ENCODE data around the gene DZIP1. TPM values are rescaled to one million over a fixed set of nuclear protein-coding genes. Genes with fewer than 3 reads are reported as not detected.

The DZIP1 gene
- total and polyA plus RNA-seq, 10 of the 15 experiments (the other 5 are each of a cell fraction or from before 2014, with no cell fraction given), result 0.01 to 1.9 (median 0.55) TPM

DNA sequence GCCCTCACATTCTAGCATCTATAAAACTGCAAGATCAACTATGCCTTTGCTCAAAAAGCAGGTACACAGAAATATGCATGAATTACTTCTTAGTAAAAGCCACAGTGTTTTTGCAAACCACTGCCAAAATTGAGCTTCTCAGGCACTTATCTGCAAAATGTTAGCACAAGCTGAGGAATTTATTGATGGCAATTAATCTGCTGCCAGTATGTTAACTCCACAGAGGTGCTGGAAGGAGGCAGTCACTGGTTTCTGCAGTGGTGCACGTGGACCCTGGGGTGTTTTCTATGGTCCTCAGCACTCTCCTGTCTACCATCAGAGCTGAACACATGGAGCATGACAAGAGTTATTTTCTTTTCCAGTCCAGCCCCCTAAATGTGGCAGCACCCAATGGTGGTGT is 47.8 kb downstream of the DZIP1 start:
- H3K36me3 ChIP-seq (ENCODE audit: control insufficient read depth in 2 of 2, insufficient read depth in 2 of 2, low read length in 1 of 2), result no peaks in the 10 kb centered on the region
- ChIA-PET SMC1A (ENCODE audit: uncharacterized antibody, unreplicated experiment) (no interaction called here), CTCF (no interaction called here), RAD21 (ENCODE audit: unreplicated experiment) (no interaction called here), POLR2A (no interaction called here)
- BruUV-seq (replicated peaks), result no TSS peak
- H3K9me3 ChIP-seq (replicated peaks; ENCODE audit: control insufficient read depth, insufficient read depth, low read length), result no peaks in the 10 kb centered on the region
- TF ChIP-seq RELA (IDR thresholded peaks at IDR 0.05; ENCODE audit: borderline replicate concordance, partially characterized antibody) (no peak), ESRRA (IDR thresholded peaks at IDR 0.05; ENCODE audit: low read length) (no peak), MXI1 (IDR thresholded peaks at IDR 0.05; ENCODE audit: low read depth, low read length) (no peak), TARDBP (IDR thresholded peaks at IDR 0.05; ENCODE audit: borderline replicate concordance) (no peak), ASH2L (IDR thresholded peaks at IDR 0.05; ENCODE audit: borderline replicate concordance, low read depth) (no peak), ZBED1 (IDR thresholded peaks at IDR 0.05; ENCODE audit: borderline replicate concordance) (no peak), BACH1 (IDR thresholded peaks at IDR 0.05; ENCODE audit: borderline replicate concordance) (no peak), CHD2 (IDR thresholded peaks at IDR 0.05; ENCODE audit: borderline replicate concordance, low read depth, low read length) (no peak), SIX5 (IDR thresholded peaks at IDR 0.05; ENCODE audit: low read depth, low read length, severe bottlenecking) (no peak), CBFB (IDR thresholded peaks at IDR 0.05; ENCODE audit: low read depth) (no peak), RUNX3 (IDR thresholded peaks at IDR 0.05; ENCODE audit: low read length) (no peak), BHLHE40 (IDR thresholded peaks at IDR 0.05; ENCODE audit: borderline replicate concordance in 1 of 2, low read depth in 2 of 2, low read length in 1 of 2) (no peak), TCF7 (IDR thresholded peaks at IDR 0.05; ENCODE audit: borderline replicate concordance) (no peak), HDAC6 (IDR thresholded peaks at IDR 0.05; ENCODE audit: unreplicated experiment) (no peak), NBN (IDR thresholded peaks at IDR 0.05) (no peak)
- TF ChIP-seq, protein P1, sequence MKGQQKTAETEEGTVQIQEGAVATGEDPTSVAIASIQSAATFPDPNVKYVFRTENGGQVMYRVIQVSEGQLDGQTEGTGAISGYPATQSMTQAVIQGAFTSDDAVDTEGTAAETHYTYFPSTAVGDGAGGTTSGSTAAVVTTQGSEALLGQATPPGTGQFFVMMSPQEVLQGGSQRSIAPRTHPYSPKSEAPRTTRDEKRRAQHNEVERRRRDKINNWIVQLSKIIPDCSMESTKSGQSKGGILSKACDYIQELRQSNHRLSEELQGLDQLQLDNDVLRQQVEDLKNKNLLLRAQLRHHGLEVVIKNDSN (IDR thresholded peaks at IDR 0.05; ENCODE audit: borderline replicate concordance, extremely low read length, insufficient read depth, low read depth, low read length), result no peak
- TF ChIP-seq, protein P2, sequence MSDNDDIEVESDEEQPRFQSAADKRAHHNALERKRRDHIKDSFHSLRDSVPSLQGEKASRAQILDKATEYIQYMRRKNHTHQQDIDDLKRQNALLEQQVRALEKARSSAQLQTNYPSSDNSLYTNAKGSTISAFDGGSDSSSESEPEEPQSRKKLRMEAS (IDR thresholded peaks at IDR 0.05; ENCODE audit: low read depth, low read length), result no peak
- no peak for FAIRE-seq
- H4K20me1 ChIP-seq (ENCODE audit: control insufficient read depth, insufficient read depth), result no peaks in the 10 kb centered on the region
- H3K4me2 ChIP-seq (ENCODE audit: control insufficient read depth, insufficient read depth), result no peak overlapping the region
- intact Hi-C loops (cut with micrococcal nuclease; ENCODE audit: unreplicated experiment) (no loop called here), in situ Hi-C loops (cut with MboI) (no loop called here)
- no peak overlapping the region for H3K9ac ChIP-seq (ENCODE audit: control insufficient read depth, insufficient read depth, low read length)
- ATAC-seq, result no peak
- DNase-seq (ENCODE audit: low read depth, low spot score), result no peak
- 55% methylated on average over 1 of the region's 1 CpG for WGBS (ENCODE audit: insufficient coverage, insufficient replicate concordance, low lambda C conversion rate, missing lambda C conversion rate)
- H2AFZ ChIP-seq (ENCODE audit: control insufficient read depth, low read depth, low read length), result no peak overlapping the region
- H3K4me3 ChIP-seq, result no peak overlapping the region
- no peaks in the 10 kb centered on the region for H3K79me2 ChIP-seq (ENCODE audit: control insufficient read depth, insufficient read depth, low read length)
- H3K27me3 ChIP-seq (replicated peaks in 1 of 2; ENCODE audit: control insufficient read depth in 2 of 2, insufficient read depth in 2 of 2, low read length in 1 of 2), result peaks cover 1 to 3% of the 10 kb centered on the region in 2 experiments; a peak in 3 of 4 replicates
- no peaks in the 10 kb centered on the region for H3K4me1 ChIP-seq (ENCODE audit: control insufficient read depth, insufficient read depth, low read length)
- no peak overlapping the region for H3K27ac ChIP-seq (ENCODE audit: control insufficient read depth, insufficient read depth)
